ENCODE measurements around the gene TFDP1. TPM values are rescaled to one million over a fixed set of nuclear protein-coding genes. Genes with fewer than 3 reads are reported as not detected.

TFDP1 gene
- total and polyA plus RNA-seq, 3 donors from 2014 or later: 72.4 to 135 (median 73.1) TPM

DNA sequence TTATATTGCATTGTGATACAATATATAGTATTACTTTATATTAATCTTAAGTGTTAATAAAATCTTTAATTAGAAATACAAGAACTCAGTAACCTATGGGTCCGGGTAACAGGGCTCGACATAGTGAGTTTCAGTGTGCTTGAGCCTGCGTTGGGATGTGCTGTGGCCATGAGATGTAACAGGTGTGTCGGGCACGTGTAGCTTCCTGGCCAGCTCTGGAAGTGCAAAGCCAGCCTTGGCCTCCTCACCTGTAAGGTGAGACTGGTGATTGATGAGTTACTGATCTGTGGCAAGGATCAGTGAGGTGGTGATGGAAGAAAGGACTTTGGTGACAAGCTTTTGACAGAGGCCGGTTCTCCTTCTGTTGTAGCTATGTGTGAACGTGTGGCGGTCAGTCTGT, 54.3 kb downstream of the TFDP1 start:
- Histone ChIP-seq H3K4me1 (no peaks in the 10 kb centered on the region), H3K27me3 (no peaks in the 10 kb centered on the region), H3K9me3 (no peaks in the 10 kb centered on the region), H3K4me3 (no peak overlapping the region), H3K27ac (no peak overlapping the region), H3K36me3 (ENCODE audit: low read depth, missing control alignments) (no peaks in the 10 kb centered on the region)
- no peak for TF ChIP-seq POLR2A (IDR thresholded peaks at IDR 0.05)
- TF ChIP-seq, protein P1, sequence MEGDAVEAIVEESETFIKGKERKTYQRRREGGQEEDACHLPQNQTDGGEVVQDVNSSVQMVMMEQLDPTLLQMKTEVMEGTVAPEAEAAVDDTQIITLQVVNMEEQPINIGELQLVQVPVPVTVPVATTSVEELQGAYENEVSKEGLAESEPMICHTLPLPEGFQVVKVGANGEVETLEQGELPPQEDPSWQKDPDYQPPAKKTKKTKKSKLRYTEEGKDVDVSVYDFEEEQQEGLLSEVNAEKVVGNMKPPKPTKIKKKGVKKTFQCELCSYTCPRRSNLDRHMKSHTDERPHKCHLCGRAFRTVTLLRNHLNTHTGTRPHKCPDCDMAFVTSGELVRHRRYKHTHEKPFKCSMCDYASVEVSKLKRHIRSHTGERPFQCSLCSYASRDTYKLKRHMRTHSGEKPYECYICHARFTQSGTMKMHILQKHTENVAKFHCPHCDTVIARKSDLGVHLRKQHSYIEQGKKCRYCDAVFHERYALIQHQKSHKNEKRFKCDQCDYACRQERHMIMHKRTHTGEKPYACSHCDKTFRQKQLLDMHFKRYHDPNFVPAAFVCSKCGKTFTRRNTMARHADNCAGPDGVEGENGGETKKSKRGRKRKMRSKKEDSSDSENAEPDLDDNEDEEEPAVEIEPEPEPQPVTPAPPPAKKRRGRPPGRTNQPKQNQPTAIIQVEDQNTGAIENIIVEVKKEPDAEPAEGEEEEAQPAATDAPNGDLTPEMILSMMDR (IDR thresholded peaks at IDR 0.05): no peak
- 93 to 94% methylated on average over 8 of the region's 8 CpGs for WGBS, 2 donors
- intact Hi-C loops (cut with DNase I; ENCODE audit: low total_unique reads): no loop called here
- no peak for DNase-seq

GRCh38 chr13:113639616-113640262, 55.2 kb downstream of the TFDP1 start:
- H3K27ac ChIP-seq: no peak overlapping the region
- DNase-seq: no peak
- H3K36me3 ChIP-seq (ENCODE audit: low read depth, missing control alignments): no peaks in the 10 kb centered on the region
- H3K4me1 ChIP-seq: no peaks in the 10 kb centered on the region
- TF ChIP-seq, protein P1 (IDR thresholded peaks at IDR 0.05): no peak
- no peak for TF ChIP-seq POLR2A (IDR thresholded peaks at IDR 0.05)
- 95 to 97% methylated on average over 27 of the region's 27 CpGs for WGBS, 2 donors
- H3K4me3 ChIP-seq: no peak overlapping the region
- H3K9me3 ChIP-seq: no peaks in the 10 kb centered on the region
- H3K27me3 ChIP-seq: no peaks in the 10 kb centered on the region
- intact Hi-C loops (cut with DNase I; ENCODE audit: low total_unique reads): no loop called here

DNA sequence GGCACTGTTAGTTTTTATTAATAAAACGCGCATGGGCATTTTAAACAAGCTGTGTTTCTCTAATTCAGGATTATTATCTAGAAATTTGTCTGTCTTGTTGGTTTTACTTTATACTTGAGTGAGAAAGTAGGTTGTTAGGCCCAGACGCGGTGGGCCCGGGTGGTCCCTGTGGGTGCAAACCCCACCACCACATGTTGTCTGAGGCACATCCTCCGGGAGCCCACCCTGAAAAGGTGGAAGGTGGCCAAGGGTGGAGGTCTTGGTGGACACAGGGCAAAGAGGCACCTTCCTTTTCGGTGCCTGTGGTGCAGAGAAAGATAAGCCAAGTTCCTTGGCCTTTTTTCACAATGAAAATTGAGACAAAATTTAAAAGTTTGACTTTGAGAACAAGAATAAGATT, 56.9 kb downstream of the TFDP1 start:
- no peaks in the 10 kb centered on the region for H3K27me3 ChIP-seq
- no peaks in the 10 kb centered on the region for H3K36me3 ChIP-seq (ENCODE audit: low read depth, missing control alignments)
- no peak for DNase-seq
- no peaks in the 10 kb centered on the region for H3K4me1 ChIP-seq
- H3K27ac ChIP-seq: no peak overlapping the region
- TF ChIP-seq POLR2A (IDR thresholded peaks at IDR 0.05): no peak
- TF ChIP-seq, protein P1 (IDR thresholded peaks at IDR 0.05): no peak
- H3K4me3 ChIP-seq: no peak overlapping the region
- intact Hi-C loops (cut with DNase I; ENCODE audit: low total_unique reads): no loop called here
- WGBS, 2 donors: 84% methylated on average over 7 of the region's 7 CpGs
- no peaks in the 10 kb centered on the region for H3K9me3 ChIP-seq

DNA sequence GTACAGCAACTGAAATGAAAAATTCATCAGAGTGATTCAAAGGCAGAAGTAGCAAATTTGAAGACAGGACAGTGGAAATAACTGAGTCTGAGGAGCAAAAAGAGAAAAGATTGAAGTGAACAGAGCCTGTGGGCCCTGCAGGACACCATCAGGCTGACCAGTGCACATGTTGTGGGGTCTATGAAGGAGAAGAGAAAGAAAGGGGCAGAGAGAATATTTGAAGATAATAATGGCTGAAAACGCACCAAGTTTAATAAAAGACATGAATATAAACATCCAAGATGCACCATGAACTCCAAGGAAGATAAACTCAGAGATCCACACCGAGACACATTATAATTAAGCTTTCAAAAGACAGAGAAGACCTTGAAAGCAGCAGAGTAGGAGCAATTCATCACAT, 58.0 kb downstream of the TFDP1 start:
- no peaks in the 10 kb centered on the region for H3K36me3 ChIP-seq (ENCODE audit: low read depth, missing control alignments)
- no peaks in the 10 kb centered on the region for H3K27me3 ChIP-seq
- DNase-seq: no peak
- TF ChIP-seq POLR2A (IDR thresholded peaks at IDR 0.05): no peak
- TF ChIP-seq, protein P1 (IDR thresholded peaks at IDR 0.05): no peak
- no peak overlapping the region for H3K4me3 ChIP-seq
- 81 to 88% methylated on average over 2 of the region's 2 CpGs for WGBS, 2 donors
- intact Hi-C loops (cut with DNase I; ENCODE audit: low total_unique reads): no loop called here
- H3K4me1 ChIP-seq: peaks cover 6% of the 10 kb centered on the region
- no peak overlapping the region for H3K27ac ChIP-seq
- H3K9me3 ChIP-seq: no peaks in the 10 kb centered on the region

GRCh38 chr13:113643593-113643992, 59.0 kb downstream of the TFDP1 start:
- TF ChIP-seq POLR2A (IDR thresholded peaks at IDR 0.05): no peak
- TF ChIP-seq, protein P1 (IDR thresholded peaks at IDR 0.05): no peak
- no peaks in the 10 kb centered on the region for H3K27me3 ChIP-seq
- no peaks in the 10 kb centered on the region for H3K9me3 ChIP-seq
- no peaks in the 10 kb centered on the region for H3K36me3 ChIP-seq (ENCODE audit: low read depth, missing control alignments)
- no peak overlapping the region for H3K27ac ChIP-seq
- peaks cover 6% of the 10 kb centered on the region for H3K4me1 ChIP-seq
- H3K4me3 ChIP-seq: no peak overlapping the region
- WGBS, 2 donors: 97 to 98% methylated on average over 5 of the region's 5 CpGs
- intact Hi-C loops (cut with DNase I; ENCODE audit: low total_unique reads): no loop called here
- no peak for DNase-seq
